ENCODE results near the gene SCN4B. TPM values are rescaled to one million over a fixed set of nuclear protein-coding genes. Genes with fewer than 3 reads are reported as not detected.

Gene SCN4B
- total and polyA plus RNA-seq, 12 donors: 0.17 to 16.9 (median 4.6) TPM

DNA sequence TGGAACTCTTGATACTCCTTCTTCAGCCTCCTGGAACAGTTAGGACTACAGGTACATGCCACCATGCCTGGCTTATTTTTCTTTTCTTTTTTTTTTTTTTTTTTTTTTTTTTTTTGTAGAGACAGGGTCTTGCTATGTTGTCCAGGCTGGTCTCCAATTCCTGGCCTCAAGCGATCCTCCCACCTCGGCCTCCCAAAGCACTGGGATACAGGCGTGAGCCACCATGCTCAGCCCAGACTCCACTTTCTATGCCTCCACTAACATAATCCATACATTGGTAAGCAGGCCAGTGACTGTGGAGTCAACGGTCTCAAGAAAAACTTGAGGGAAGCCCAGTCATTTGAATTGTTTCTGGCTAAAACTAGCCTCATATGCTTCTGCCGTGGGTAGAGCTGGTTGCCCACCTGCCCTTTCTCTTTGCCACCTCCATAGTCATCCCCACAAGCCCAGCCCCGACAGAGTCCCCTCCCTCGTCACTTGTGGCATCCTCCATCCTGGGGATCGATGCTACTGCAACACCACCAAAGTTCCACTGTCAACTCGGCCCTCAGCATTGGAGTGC is 21.5 kb upstream of the SCN4B start:
- Histone ChIP-seq H3K36me3 (replicated peaks in 1 of 2) (no peaks in the 10 kb centered on the region), H3K4me1 (replicated peaks in 1 of 2) (peaks cover 0 to 9% of the 10 kb centered on the region in 2 donors), H3K27ac (no peak overlapping the region), H3K4me3 (no peak overlapping the region), H3K27me3 (peaks cover 6% of the 10 kb centered on the region), H3K9me3 (replicated peaks in 1 of 3) (no peaks in the 10 kb centered on the region)
- intact Hi-C loops (cut with DNase I): no loop called here
- WGBS, 4 donors: 79 to 85% (median 80%) methylated on average over 9 of the region's 9 CpGs
- no peak for DNase-seq
- no peak for TF ChIP-seq POLR2A (IDR thresholded peaks at IDR 0.05)
- TF ChIP-seq, protein P1, sequence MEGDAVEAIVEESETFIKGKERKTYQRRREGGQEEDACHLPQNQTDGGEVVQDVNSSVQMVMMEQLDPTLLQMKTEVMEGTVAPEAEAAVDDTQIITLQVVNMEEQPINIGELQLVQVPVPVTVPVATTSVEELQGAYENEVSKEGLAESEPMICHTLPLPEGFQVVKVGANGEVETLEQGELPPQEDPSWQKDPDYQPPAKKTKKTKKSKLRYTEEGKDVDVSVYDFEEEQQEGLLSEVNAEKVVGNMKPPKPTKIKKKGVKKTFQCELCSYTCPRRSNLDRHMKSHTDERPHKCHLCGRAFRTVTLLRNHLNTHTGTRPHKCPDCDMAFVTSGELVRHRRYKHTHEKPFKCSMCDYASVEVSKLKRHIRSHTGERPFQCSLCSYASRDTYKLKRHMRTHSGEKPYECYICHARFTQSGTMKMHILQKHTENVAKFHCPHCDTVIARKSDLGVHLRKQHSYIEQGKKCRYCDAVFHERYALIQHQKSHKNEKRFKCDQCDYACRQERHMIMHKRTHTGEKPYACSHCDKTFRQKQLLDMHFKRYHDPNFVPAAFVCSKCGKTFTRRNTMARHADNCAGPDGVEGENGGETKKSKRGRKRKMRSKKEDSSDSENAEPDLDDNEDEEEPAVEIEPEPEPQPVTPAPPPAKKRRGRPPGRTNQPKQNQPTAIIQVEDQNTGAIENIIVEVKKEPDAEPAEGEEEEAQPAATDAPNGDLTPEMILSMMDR (IDR thresholded peaks at IDR 0.05): no peak

DNA sequence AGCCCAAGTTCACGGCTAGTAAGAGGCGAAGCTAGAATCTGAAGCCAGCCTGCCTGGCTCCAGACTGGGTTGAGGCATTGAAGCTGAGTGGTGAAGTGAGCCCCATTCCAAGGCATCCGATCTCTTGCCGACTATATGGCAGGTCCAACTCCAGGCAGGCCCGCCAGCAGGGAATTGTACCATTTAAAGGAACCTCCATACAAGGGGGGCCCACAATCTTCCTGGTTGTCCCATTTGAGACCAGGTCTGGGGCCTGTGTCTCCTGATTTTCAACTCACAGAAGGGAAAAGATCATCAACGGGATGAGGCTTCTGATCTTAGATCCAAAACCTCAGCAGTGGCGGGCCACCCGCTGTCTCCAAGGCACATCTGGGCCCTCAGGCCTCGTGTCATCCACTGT is 19.7 kb upstream of the SCN4B start:
- Histone ChIP-seq H3K9me3 (replicated peaks in 1 of 3) (no peaks in the 10 kb centered on the region), H3K4me3 (no peak overlapping the region), H3K36me3 (replicated peaks in 1 of 2) (no peaks in the 10 kb centered on the region), H3K27ac (no peak overlapping the region), H3K27me3 (peaks cover 6% of the 10 kb centered on the region), H3K4me1 (replicated peaks in 1 of 2) (peaks cover 0 to 9% of the 10 kb centered on the region in 2 donors)
- WGBS, 4 donors: 80 to 86% (median 83%) methylated on average over 8 to 9 of the region's 9 CpGs
- intact Hi-C loops (cut with DNase I): no loop called here
- TF ChIP-seq, protein P1 (IDR thresholded peaks at IDR 0.05): no peak
- TF ChIP-seq POLR2A (IDR thresholded peaks at IDR 0.05): no peak
- DNase-seq: no peak

GRCh38 chr11:118171269-118172062 is 18.8 kb upstream of the SCN4B start:
- H3K4me1 ChIP-seq (replicated peaks in 1 of 2): peaks cover 0 to 9% of the 10 kb centered on the region in 2 donors
- no peak overlapping the region for H3K4me3 ChIP-seq
- peaks cover 6% of the 10 kb centered on the region for H3K27me3 ChIP-seq
- peak; percentile 50 to 79 (median 70) for DNase-seq
- no peak for TF ChIP-seq POLR2A (IDR thresholded peaks at IDR 0.05)
- TF ChIP-seq, protein P1 (IDR thresholded peaks at IDR 0.05): peak; percentile 71 to 89 (median 81)
- H3K9me3 ChIP-seq (replicated peaks in 1 of 3): no peaks in the 10 kb centered on the region
- 4 to 20% (median 8%) methylated on average over 5 to 29 of the region's 29 CpGs for WGBS, 4 donors
- intact Hi-C loops (cut with DNase I): no loop called here
- H3K36me3 ChIP-seq (replicated peaks in 1 of 2): no peaks in the 10 kb centered on the region
- no peak overlapping the region for H3K27ac ChIP-seq

DNA sequence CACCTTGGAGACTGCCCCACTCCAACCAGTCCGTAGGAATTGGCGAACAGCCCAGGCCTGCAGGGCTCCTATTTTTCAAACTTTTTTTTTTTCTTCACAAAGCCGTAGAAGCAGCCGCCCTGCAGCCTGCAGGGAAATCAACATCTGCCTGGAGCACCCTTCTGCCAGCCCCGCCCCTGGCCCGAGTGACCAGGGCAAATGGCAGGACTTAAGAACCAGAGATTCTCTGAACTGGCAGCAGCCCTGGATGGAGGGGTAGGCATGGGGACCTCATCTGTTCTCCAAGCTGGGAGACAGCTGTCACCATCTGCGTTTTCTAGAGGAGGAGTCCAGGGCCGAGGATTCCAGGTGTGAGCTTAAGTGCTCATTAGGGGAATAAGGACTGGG is 18.3 kb upstream of the SCN4B start:
- peaks cover 0 to 9% of the 10 kb centered on the region in 2 donors for H3K4me1 ChIP-seq (replicated peaks in 1 of 2)
- H3K36me3 ChIP-seq (replicated peaks in 1 of 2): no peaks in the 10 kb centered on the region
- H3K27me3 ChIP-seq: peaks cover 6% of the 10 kb centered on the region
- 52 to 60% (median 55%) methylated on average over 8 of the region's 8 CpGs for WGBS, 4 donors
- DNase-seq: no peak
- H3K27ac ChIP-seq: no peak overlapping the region
- intact Hi-C loops (cut with DNase I): no loop called here
- no peak for TF ChIP-seq POLR2A (IDR thresholded peaks at IDR 0.05)
- TF ChIP-seq, protein P1 (IDR thresholded peaks at IDR 0.05): no peak
- H3K9me3 ChIP-seq (replicated peaks in 1 of 3): no peaks in the 10 kb centered on the region
- H3K4me3 ChIP-seq: no peak overlapping the region
